Right renal pelvis (tissue), 4 donors: ENCODE results near the gene TMEM134. TPM values are rescaled to one million over a fixed set of nuclear protein-coding genes. Genes with fewer than 3 reads are reported as not detected.
A peak's percentile ranks its signal among the peaks of the same experiment; 100 is the strongest.
"Not testable (repeated sequence)": the region's sequence is repeated elsewhere in the genome, so short reads cannot be mapped to it uniquely, and the experiment has no call there.

ENCODE experiments used
- DNase-seq, 4 donors: peaks; one replicate each; pipeline ENCODE4 v3.0.0-alpha.2; 2013; ENCODE audit warnings: low read depth in 4 of 4, low spot score in 3 of 4, missing footprints in 1 of 4
- polyA plus RNA-seq, 4 donors: library from polyadenylated mRNA; unstranded; fragments of 120-200 nt; gene quantifications; one replicate each; pipeline ENCODE4 v1.2.1, GENCODE V29; 2013; ENCODE audit not compliant: insufficient read length in 4 of 4

TMEM134 gene, protein sequence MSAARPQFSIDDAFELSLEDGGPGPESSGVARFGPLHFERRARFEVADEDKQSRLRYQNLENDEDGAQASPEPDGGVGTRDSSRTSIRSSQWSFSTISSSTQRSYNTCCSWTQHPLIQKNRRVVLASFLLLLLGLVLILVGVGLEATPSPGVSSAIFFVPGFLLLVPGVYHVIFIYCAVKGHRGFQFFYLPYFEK
- polyA plus RNA-seq: 10 to 100 TPM; 43.8 to 73.6 (median 49.3) TPM

DNA sequence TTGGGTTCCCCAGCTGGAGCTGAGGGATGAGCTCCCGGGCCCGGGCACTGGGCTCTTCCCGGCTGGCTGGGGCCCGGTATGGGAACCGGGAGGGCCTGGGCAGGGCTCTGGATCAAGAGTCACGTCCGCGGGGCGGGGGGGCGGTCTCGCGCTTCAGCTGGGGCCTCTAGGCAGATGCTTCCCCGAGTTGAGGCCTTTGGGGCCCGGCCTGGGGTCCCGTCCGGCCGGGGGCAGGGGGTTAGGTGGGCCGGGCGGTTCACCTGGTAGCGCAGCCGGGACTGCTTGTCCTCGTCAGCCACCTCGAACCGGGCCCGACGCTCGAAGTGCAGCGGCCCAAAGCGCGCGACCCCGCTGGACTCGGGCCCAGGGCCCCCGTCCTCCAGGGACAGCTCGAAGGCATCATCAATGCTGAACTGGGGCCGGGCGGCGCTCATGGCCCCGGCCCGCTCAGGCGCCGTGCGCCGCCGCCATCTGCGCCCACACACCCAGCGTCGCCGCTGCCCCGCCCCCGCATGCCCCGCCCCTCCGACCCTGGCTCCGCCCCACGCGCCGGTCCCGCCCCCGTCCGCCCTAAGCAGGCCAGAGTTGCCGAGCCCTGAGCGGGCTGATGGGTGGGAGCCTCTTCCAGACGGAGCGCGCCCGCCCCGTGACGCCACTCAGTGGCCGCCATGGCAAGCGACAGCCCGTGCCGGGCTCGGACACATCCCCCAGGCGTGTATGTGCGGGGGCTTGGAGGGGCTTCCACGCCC lies at the start of gene TMEM134:
TSS of gene TMEM134 (minus strand) at position 493 of the 749 bp plus-strand sequence. CDS start at position 434, 59 bp downstream.
- peak; percentile 80 to 87 (median 81) for DNase-seq

DNA sequence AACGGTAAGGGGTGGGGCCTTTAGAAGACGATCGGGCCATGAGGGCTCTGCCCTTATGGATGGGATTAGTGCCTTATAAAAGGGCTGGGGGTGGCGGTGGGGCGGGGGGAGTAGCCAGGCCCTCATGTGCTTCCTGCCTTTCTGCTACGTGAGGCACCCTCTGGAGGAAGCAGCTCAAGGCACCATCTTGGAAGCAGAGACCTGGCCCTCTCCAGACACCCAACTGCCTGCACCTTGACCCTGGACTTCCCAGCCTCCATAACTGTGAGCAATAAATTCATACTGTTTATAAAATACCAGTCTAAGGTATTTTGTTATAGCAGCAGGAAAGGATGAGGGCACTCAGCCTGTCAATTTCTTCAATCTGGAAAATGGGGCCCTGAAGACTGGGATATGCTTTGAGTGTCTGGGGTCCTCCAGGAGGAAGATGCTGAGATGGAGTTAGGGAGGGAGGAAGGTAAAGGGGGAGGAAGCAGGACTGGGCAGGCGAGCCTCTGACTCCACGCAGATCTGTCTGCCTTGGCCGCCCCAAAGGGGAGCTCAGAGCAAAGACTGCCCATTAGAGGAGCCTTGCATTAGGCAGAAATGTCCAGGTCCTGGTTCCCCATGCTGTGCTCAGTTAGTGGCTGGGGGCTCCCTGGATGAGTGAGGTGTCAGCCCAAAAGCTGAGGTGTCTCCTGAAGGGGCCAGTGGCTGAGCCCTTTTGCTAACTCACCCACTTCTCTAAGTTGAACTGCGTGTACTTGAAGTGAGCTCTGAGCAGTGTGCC lies 48.9 kb upstream of the TMEM134 start:
- no peak for DNase-seq

DNA sequence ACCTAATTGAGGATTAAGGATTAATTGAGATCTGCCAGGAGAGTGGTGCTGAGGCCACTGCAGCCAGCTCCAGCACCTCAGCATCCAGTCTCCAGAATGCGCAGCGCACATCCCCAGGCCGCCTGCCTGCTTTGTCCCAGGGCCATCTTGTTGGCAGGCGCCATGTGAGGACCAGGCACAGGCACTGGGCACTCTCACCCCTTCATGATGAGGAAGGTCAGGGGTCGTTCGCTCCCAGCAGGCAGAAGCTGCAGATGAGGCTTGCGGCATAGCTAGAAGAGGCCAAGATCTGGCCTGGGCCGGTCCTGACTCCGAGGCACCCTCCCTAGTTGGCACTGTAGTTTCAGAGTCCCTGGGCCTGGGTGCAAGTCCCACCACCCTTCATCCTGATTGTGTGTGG lies 47.8 kb upstream of the TMEM134 start:
- DNase-seq: no peak

DNA sequence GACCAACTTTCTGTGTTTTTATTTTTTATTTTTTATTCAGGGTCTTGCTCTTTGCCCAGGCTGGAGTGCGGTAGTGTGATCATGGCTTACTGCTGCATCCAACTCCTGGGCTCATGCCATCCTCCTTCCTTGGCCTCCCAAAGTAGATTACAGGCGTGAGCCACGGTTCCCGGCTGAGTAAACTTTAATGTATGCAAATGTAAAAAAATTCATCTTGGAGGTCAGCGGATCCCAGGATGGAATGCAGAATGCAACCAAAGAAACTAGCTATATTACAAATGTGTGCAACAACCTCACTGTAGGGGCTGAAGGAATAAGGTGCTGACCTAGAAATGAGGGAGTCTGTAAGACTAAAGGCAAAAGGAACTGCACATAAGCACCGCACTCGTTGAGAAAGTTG lies 45.1 kb upstream of the TMEM134 start:
- DNase-seq: no peak

DNA sequence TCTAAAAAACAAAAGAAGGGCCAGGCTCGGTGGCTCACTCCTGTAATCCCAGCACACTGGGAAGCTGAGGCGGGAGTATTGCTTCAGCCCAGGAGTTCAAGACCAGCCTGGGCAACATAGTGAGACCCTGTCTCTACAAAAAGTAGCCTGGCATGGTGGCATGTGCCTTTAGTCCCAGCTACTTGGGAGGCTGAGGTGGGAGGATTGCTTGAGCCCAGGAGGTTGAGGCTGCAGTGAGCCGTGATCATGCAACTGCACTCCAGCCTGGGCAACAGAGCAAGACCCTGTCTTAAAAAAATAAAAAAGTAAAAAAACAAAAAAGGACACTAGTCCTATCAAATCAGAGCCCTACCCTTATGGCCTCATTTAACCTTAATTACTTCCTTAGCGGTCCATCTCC lies 42.5 kb upstream of the TMEM134 start:
- not testable (repeated sequence) for DNase-seq

DNA sequence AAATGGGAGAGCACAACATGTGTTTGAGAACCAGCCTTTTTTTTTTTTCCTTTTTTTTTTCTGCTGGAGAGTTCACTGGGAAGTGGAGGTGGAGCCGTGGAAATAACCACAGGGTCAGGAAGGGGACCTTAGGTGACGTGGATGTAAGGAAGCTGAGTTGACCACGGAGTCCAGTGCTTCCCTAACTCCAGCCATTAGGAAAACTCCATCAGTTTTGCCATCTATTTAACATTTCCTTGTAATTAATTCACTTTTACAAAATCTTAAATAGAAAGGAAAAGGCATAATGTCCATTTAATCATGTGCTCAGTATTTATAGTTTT lies 40.9 kb upstream of the TMEM134 start:
- no peak for DNase-seq

DNA sequence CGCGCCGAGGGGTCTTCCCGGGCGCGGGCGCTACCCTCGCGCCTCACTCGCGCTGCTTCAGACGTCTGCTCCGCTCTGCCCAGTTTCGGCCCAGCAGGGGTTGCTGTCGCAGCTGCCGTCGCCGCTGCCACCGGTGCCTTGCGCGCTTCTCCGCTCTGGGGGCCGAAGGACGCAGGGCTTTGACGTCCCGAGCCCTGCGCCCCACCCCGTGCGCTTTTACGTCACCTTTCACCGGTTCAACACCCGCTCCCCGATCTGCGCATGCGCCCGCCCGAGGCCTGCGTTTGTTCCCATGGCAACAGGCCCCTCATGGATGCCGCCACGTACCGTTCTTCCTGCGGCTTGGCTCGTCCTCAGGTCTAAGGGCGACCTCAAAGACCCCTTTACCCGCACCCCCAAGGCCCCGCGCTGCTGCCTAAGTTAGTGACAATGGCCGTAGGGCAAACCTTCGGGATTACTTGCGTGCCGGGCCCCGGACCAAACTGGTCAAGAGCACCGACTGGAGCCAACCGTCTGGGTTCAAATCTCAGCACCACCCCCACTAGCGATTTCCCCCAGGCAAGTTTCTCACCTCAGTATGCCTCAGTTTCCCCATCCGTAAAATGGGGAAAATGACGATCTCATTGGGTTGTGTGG lies 39.6 kb upstream of the TMEM134 start:
- DNase-seq: peak; percentile 92 to 98 (median 92)

DNA sequence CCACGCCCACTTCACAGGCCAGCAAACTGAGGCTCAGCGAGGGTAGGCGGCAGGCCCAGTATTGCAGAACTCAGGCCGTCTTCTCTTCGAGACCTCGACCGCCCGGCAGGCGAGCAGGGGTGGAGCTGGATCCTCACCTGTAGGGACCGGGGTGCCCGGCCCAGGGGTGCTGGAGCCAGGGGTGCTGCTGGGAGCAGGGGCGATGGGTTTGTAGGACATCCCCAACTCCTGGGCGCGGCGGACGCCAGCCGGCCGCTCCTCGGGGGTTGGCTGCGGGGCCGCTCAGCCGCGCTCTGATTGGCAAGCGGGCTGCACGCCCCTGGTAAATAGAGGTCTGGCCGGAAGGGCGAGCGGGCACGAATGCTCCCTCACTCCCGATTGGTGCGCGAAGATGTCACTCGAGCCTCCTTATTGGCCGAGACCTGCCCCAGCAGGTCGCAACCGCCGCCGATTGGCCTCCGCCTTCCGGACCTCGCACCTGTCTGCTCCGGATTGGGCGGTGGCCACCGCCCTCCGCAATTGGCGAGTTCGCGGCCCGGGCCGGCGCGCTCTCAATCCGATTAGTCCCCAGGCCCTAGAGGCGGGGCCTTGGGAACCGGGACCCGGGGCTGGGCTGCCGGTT lies 38.9 kb upstream of the TMEM134 start, which contains the start of gene CDK2AP2:
TSS of gene CDK2AP2 (minus strand) at position 299 of the 622 bp plus-strand sequence. CDS start at position 219, 80 bp downstream.
- DNase-seq: peak; percentile 93 to 97 (median 95)

DNA sequence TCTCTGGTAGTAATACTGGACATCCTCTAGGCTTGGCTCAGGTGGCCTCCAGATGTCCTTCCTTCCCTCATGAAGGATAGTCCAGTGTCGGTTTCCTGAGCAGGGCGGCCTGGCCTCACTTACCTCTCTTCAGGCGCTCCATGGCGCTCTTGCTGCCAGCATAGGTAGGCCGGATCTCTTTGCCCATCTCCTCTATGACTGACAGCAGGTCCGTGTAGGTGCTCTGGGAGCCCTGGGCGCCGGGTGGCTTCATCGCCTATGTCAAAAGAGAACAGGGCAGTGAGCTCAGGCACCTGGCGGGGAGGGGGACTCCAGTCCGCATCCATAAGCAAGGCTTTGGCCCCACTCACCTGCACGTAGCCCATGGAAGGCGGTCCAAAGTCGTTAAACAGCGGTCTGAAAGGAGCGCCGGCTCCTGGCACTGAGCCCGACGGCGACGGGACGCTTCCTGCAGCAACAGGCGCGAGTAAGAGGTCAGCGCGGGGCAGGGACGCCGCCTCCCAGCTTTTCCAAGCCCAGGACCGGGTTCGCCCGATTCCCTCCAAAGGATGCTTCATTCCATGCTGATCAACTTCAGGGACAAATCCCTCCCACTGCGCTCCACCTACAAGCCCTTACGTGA lies 38.3 kb upstream of the TMEM134 start:
- DNase-seq: no peak

DNA sequence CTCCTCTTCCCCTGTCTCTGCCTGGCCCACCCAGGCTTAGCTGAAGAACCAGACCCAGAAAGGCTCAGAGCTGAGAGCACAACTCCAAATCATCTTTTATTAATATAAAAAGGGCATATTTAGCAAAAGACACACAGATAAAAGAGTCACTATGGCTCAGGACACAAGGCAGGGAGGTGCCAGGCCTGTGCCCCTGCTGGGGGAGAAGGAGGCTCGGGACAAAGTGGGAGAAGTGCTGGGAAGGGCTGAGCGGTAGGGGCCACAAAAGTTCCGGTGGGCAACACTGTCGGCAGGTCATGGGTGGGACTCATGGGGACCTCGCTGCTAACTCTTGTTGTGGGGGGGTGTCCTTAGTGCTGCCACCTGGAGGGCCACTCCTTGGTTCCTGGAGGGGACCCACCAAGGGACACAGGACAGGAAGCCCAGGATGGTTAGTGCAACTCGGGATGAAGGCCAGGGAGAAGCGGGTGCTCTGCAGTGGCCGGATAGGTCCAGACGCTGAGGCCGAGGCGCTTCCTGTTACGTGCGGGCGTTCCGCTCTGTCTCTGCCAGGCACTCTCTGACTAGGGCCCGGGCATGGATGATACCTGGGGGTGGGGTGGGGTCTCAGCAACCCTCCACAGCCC lies 37.5 kb upstream of the TMEM134 start:
- DNase-seq: no peak

DNA sequence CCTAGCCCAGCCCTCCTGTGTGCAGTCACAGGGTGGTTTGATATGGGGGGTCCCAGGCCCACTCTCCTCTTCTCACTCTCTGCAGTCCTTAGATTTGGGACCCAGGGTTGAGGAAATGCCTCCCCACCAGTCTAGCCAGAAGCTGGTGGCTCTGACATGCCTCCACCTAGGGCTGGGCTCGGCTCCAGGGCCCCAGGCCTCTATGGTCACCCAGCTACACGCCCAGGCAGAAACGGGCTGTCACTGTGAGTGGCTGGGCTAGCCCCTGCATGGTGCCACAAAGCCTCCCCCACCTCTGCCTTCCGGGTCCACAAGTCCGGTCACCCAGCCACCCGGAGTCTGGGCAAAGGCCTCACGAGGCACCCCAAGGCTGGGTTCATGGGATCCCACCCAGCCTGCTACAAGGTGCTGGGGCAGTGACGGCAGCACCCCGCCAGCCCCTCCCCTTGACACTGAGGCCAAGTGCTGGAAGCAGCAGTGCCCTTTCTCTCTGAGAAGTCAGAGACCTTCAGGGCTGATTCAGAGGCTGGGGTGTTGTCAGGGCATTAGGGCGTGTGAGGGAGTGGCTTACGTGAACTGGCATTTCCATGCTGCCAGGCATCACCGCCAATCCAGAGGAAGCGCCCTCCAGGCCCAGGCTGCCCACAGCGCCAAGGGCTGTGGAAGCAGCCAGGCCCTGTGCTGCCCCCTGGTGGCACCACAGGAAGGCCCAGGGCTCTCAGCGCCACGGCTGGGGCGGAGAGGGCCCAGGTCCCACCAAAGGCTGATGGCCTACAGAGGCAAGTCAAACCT lies 36.8 kb upstream of the TMEM134 start:
- peak; percentile 69 to 79 (median 73) for DNase-seq

DNA sequence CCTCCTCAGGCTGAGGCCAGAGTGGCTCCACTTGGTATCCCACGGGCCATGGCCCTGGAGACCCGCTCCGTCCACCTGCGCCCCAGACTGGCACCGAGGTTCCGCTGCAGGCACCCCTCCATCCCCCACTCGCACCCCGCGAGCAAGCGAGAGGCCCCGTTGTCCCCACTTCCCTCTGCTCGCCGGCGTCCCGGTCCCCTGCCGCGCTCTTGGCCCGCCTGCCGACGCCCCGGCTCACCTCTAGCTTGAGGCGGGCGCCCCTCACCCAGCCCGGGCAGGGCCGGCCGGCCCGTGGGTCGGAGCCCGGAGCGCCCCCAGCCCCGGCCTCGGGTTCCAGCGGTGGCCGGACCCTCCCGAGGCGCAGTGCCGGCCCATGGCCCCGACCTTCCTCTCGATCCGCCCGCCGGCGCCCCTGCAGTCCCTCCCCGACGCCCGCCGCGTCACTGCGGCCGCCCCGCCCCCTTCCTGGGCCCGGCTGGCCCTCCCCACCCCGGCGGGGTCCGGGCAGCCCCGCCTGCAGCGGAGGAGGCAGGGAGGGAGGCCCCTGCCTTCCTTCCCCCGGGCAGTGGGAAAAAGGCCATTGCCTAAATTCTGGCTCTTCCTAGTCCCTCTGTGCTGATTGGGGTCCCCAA lies 36.0 kb upstream of the TMEM134 start, which contains the start of gene PITPNM1:
TSS of gene PITPNM1 (minus strand) at position 414 of the 632 bp plus-strand sequence. CDS start 1,183 bp downstream, outside the sequence.
- peak in 2 of 4 donors; percentile 33 to 35 for DNase-seq

DNA sequence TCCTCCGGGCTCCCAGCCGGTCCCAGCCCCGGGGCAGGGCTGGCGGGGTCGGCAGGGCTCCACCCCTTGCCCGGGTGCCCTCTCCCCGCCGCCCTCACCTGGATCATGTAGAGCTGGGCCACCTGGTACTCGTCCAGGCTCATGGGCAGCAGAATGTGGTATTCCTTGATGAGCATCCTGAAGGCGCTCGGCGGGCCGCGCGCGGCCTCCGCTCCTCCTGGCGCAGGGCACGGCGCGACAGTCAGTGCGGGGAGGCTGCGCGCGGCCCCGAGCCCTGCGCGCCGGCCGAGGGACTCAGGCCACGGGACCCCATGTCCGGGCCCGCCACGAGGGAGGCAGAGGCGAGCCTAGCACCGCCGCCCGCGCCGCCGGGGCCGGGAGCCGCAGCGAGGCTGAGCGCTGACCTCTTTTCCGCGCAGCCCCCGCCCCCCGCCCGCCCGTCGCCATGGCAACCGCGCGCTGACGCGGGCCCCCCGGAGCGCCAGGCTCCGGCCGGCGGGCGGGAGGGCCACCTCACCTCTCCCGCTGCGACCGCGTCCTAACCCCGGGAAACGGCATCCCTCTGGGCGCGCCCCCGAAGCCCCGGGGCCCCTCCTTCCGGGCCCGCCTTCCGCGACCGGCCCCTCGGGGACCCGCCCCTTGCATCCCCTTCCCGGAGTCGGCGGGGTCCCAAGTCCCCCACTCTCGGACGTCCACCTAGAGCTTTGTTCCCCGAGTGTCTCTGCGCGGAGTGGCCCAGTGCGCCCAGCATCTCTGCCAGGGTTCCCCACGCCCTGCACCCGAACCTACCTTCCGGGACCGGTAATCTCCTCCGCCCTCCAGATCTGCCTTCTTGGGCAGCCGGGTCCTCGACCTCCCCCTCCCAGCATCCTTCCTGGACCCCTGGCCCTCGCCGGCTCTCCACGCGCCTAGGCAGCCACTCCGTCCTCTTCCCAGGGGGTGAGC lies 35.2 kb upstream of the TMEM134 start:
- DNase-seq: peak in 1 of 4 donors; percentile 13

DNA sequence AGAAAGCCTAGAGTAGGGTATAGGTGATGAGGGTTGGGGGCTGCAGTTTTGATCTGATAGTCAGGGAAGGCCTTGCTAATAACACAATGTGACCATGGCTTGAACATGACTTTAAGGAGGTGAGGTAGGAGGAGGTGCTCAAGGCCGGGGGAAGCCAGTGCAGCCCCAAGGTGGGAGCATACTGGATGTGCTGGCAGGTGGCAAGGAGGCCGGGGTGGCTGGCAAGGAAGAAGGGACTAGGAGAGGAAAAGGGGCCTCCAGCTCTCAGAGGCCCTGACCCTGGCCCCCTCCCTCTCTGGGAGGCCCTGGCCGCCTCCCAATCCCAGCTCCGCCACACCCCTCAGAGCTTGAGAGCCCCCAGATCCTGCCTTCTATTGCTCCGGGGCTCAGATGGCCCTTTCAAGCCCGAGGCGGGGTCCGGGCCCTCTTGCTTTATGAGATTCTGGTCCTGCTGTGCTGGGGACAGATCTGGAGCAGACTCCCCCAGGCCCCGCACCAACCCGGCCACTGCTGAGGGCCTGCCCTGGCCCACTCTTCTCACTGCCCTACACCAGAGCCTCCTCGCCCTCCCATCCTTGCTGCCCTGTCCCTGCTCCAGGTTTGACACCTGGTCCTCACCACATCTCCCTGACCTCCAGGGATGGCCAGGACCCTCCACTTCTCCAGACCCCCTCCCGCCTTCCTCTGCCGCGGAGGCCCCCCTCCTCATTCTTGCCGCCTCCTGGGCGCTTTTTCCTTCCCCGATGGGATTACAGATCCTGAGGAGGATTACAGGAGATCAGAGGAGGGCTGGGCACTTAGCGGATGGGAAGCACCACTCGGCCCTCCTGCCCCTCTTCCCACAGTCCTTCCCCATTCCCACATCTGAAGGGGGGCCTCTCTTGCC lies 34.3 kb upstream of the TMEM134 start:
- DNase-seq: no peak

DNA sequence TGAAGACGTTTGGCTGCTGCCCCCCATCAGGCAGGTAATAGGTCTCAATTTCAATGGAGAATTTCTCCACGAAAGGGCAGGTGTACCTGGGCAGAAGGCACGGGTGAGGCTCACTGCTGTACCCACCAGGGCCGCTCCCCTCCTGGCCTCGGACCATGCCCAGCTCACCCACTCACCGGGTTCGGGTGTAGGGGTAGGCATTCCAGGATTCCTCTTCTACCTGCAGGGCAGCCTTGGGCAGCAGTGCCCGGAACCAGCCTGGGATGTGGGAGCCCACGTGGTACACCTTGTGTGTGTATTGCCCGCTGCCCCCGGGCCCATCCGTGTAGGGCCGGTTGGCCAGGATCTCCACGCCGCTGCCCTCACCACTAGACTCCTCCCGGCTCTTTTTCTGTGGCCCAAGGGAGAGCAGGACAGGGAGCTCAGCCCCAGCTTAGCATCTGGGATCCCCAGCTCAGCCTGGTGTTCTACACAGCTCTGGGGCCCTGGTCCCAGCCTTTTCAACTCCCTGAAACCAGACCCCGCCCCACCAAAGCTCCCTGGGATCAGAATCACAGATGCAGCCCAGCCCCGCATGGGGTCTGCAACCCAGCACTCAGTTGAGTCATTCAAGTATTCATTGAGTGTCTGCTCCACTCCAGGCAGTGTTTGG lies 33.4 kb upstream of the TMEM134 start:
- no peak for DNase-seq
